ENCODE measurements around the gene SLC7A6.

SLC7A6 gene

DNA sequence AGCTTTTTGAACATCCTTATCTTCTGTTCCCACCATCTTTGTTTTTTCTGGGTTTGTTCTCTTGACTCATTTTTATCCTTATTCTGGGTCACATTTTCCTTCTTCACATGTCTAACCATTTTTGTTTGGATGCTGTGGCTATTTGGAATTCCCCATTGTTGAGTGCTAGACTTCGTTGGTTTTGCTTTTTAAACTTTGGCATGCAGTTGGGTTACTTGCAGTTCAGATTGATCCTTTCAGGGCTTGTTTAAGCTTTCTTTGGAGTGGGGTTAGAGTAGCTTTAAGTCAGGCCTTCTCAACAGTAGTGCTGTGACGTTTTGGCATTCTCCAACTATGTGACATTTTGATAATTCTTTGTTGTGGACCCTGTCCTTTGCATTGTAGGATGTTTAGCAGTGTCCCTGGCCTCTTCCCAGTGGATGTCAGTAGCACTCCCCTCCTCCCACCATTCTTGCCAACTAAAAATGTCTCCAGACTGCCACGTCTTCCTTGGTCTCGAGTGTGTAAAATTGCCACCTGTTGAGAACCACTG is 67.6 kb downstream of the SLC7A6 start:
- Histone ChIP-seq H4K20me1 (ENCODE audit: insufficient read depth, low read length) (no peaks in the 10 kb centered on the region), H3K9ac (ENCODE audit: low read depth, low read length) (peak overlapping the region; percentile 50), H3K79me2 (ENCODE audit: insufficient read depth, low read length) (peaks cover 20% of the 10 kb centered on the region), H3K4me3 (ENCODE audit: low read depth in 1 of 2, low read length in 2 of 2) (peak overlapping the region in 1 of 2 experiments; percentile 33; a peak in 2 of 4 replicates), H3K36me3 (ENCODE audit: insufficient read depth, low read length) (peaks cover 53% of the 10 kb centered on the region), H3K27ac (ENCODE audit: low read length) (peak overlapping the region; percentile 97), H3K4me2 (ENCODE audit: insufficient read depth, low read length) (peak overlapping the region; percentile 51), H3K27me3 (ENCODE audit: insufficient read depth, low read length, poor library complexity) (no peaks in the 10 kb centered on the region), H2AFZ (ENCODE audit: low read depth, low read length) (peak overlapping the region; percentile 10; the same call in 1 of the 2 replicates), H3K9me3 (ENCODE audit: insufficient read depth, low read length, severe bottlenecking) (no peaks in the 10 kb centered on the region), H3K4me1 (ENCODE audit: insufficient read depth, low read length) (peaks cover 56% of the 10 kb centered on the region)
- TF ChIP-seq, protein P1, sequence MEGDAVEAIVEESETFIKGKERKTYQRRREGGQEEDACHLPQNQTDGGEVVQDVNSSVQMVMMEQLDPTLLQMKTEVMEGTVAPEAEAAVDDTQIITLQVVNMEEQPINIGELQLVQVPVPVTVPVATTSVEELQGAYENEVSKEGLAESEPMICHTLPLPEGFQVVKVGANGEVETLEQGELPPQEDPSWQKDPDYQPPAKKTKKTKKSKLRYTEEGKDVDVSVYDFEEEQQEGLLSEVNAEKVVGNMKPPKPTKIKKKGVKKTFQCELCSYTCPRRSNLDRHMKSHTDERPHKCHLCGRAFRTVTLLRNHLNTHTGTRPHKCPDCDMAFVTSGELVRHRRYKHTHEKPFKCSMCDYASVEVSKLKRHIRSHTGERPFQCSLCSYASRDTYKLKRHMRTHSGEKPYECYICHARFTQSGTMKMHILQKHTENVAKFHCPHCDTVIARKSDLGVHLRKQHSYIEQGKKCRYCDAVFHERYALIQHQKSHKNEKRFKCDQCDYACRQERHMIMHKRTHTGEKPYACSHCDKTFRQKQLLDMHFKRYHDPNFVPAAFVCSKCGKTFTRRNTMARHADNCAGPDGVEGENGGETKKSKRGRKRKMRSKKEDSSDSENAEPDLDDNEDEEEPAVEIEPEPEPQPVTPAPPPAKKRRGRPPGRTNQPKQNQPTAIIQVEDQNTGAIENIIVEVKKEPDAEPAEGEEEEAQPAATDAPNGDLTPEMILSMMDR (IDR thresholded peaks at IDR 0.05; ENCODE audit: borderline replicate concordance, extremely low read depth, low read length, poor library complexity, severe bottlenecking) = no peak
- no peak for TF ChIP-seq EZH2 (IDR thresholded peaks at IDR 0.05; ENCODE audit: borderline replicate concordance, low read depth, low read length, severe bottlenecking)
- ATAC-seq (ENCODE audit: insufficient read depth, low read depth) (peak; percentile 5; the same call in 2 of the 3 replicates), DNase-seq (no peak)

DNA sequence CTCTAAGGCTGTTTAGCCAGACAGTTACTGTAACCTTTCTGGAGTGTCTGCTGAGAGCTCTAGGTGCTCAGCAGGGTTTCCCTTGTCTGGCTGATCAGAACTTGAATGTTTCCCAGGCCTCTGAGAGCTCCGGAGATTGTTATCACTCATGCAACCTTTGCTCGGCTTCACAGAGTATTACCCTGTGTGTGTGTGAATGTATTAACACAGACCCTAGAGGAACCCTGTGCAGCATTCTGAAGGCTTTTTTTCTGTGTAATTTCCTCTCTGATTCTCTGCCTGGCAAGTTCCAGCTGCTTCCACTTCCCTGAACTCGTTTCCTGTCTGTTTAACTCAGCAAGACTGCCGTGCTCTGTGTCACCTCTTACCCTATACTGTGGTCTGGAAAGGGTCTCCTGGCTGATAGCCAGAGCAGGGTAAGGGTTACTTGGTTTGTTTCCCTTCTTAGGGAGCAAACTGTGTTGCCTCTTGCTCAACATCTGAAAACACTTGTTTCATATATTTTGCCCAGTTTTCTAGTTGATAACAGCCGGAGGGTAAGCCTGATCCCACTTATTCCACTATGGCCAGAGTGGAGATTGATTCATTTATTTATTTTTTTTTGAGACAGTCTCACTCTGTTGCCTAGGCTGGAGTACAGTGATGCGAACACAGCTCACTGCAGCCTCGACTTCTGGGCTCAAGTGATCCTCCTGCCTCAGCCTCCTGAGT is 68.2 kb downstream of the SLC7A6 start:
- H3K4me1 ChIP-seq (ENCODE audit: insufficient read depth, low read length) = peaks cover 56% of the 10 kb centered on the region
- no peaks in the 10 kb centered on the region for H4K20me1 ChIP-seq (ENCODE audit: insufficient read depth, low read length)
- H3K9ac ChIP-seq (ENCODE audit: low read depth, low read length) = peak overlapping the region; percentile 50
- TF ChIP-seq, protein P1 (IDR thresholded peaks at IDR 0.05; ENCODE audit: borderline replicate concordance, extremely low read depth, low read length, poor library complexity, severe bottlenecking) = no peak
- no peak for TF ChIP-seq EZH2 (IDR thresholded peaks at IDR 0.05; ENCODE audit: borderline replicate concordance, low read depth, low read length, severe bottlenecking)
- peak overlapping the region; percentile 10; the same call in 1 of the 2 replicates for H2AFZ ChIP-seq (ENCODE audit: low read depth, low read length)
- H3K4me2 ChIP-seq (ENCODE audit: insufficient read depth, low read length) = peak overlapping the region; percentile 51
- H3K27me3 ChIP-seq (ENCODE audit: insufficient read depth, low read length, poor library complexity) = no peaks in the 10 kb centered on the region
- peaks cover 20% of the 10 kb centered on the region for H3K79me2 ChIP-seq (ENCODE audit: insufficient read depth, low read length)
- H3K27ac ChIP-seq (ENCODE audit: low read length) = peak overlapping the region; percentile 97
- H3K9me3 ChIP-seq (ENCODE audit: insufficient read depth, low read length, severe bottlenecking) = no peaks in the 10 kb centered on the region
- DNase-seq = peak; percentile 88
- ATAC-seq (ENCODE audit: insufficient read depth, low read depth) = peak; percentile 89
- peaks cover 53% of the 10 kb centered on the region for H3K36me3 ChIP-seq (ENCODE audit: insufficient read depth, low read length)
- H3K4me3 ChIP-seq (ENCODE audit: low read depth in 1 of 2, low read length in 2 of 2) = peak overlapping the region in 1 of 2 experiments; percentile 33; a peak in 2 of 4 replicates

DNA sequence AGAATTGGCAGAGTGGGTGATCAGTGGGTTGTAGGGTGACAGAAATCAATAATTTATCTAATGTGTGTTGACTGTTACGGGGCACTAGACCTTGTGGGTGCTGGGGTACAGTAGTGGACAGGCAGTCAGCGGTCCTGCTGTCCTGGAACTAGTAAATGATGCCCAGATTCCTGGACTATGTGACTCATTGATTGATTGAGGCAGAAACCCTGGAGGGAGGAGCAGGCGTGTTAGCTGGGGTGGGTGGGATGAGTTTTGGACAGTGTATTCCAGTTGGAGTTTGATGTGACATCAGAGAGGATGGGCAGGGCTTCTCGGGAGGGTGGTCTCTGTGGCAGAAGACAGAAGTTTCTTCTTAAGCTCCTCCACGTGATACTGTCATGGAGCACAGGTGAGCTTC is 70.8 kb downstream of the SLC7A6 start:
- H3K4me1 ChIP-seq (ENCODE audit: insufficient read depth, low read length) = peaks cover 41% of the 10 kb centered on the region
- H3K9ac ChIP-seq (ENCODE audit: low read depth, low read length) = no peak overlapping the region
- no peak overlapping the region for H2AFZ ChIP-seq (ENCODE audit: low read depth, low read length)
- DNase-seq (no peak), ATAC-seq (ENCODE audit: insufficient read depth, low read depth) (no peak)
- H3K4me2 ChIP-seq (ENCODE audit: insufficient read depth, low read length) = no peak overlapping the region
- H3K27ac ChIP-seq (ENCODE audit: low read length) = peak overlapping the region; percentile 11; the same call in 1 of the 2 replicates
- peaks cover 64% of the 10 kb centered on the region for H3K36me3 ChIP-seq (ENCODE audit: insufficient read depth, low read length)
- no peaks in the 10 kb centered on the region for H3K9me3 ChIP-seq (ENCODE audit: insufficient read depth, low read length, severe bottlenecking)
- no peaks in the 10 kb centered on the region for H3K27me3 ChIP-seq (ENCODE audit: insufficient read depth, low read length, poor library complexity)
- TF ChIP-seq, protein P1 (IDR thresholded peaks at IDR 0.05; ENCODE audit: borderline replicate concordance, extremely low read depth, low read length, poor library complexity, severe bottlenecking) = no peak
- no peak for TF ChIP-seq EZH2 (IDR thresholded peaks at IDR 0.05; ENCODE audit: borderline replicate concordance, low read depth, low read length, severe bottlenecking)
- H3K79me2 ChIP-seq (ENCODE audit: insufficient read depth, low read length) = peaks cover 16% of the 10 kb centered on the region
- H3K4me3 ChIP-seq (ENCODE audit: low read depth in 1 of 2, low read length in 2 of 2) = no peak overlapping the region
- no peaks in the 10 kb centered on the region for H4K20me1 ChIP-seq (ENCODE audit: insufficient read depth, low read length)

Data from DND-41 (cell line).